HG02981 (cell line): ENCODE measurements around the gene NSD1.
"Not testable (repeated sequence)": the region's sequence is repeated elsewhere in the genome, so short reads cannot be mapped to it uniquely, and the experiment has no call there.

Source experiments
- ATAC-seq: cut with Tn5 transposase; IDR thresholded peaks from one replicate; pipeline ENCODE4 v1.9.1; 2021; ENCODE audit warnings: mild to moderate bottlenecking, moderate library complexity; ENCODE audit not compliant: unreplicated experiment

NSD1 gene

GRCh38 chr5:177124486-177124991 is 9.0 kb upstream of the NSD1 start:
- no peak for ATAC-seq

DNA sequence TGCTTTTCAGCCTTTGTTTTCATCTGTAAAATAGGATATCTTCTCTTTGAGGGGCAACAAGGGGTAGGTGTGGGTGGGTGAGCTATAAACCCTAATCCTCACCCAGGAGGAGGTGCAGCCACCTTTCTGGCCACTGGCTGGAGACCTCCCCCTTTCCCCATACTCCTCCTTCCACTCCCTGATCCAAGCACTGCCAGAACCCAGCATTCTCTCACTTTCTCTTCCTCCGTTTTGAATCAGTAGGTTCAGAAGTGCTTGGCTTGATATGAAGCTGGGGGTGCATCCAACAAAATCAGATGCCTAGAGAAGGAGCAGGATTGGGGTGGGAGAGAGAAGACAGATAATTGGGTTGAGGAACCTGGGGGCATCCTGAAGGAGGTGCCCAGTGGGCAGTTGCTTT is 6.8 kb upstream of the NSD1 start:
- no peak for ATAC-seq

DNA sequence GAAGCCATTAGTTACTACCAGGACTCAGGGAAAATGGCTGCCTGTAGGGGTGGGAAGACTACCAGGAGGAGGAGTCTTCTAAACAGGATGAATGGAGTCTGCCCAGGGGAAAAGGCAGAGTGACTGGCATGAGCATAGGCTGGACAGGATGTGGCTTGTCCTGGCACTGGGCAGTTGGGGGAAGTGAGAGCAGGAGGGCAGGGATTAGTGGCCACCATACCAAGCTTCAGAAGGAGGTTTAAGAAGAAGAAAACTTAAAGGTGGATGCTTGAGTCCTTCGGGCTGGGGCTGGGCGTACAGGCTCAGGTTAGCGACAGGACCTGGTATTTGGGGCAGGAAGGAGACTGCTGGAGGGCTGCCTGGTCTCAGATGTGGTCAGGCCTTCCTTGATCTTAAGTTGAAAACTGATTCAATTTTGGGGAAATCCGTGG is 5.0 kb upstream of the NSD1 start:
- ATAC-seq, result no peak

GRCh38 chr5:177130211-177131018 is 3.2 kb upstream of the NSD1 start:
- ATAC-seq, result no peak

- no peak for ATAC-seq
Measured at GRCh38 chr5:177131019-177131320, 2.6 kb upstream of the NSD1 start.

DNA sequence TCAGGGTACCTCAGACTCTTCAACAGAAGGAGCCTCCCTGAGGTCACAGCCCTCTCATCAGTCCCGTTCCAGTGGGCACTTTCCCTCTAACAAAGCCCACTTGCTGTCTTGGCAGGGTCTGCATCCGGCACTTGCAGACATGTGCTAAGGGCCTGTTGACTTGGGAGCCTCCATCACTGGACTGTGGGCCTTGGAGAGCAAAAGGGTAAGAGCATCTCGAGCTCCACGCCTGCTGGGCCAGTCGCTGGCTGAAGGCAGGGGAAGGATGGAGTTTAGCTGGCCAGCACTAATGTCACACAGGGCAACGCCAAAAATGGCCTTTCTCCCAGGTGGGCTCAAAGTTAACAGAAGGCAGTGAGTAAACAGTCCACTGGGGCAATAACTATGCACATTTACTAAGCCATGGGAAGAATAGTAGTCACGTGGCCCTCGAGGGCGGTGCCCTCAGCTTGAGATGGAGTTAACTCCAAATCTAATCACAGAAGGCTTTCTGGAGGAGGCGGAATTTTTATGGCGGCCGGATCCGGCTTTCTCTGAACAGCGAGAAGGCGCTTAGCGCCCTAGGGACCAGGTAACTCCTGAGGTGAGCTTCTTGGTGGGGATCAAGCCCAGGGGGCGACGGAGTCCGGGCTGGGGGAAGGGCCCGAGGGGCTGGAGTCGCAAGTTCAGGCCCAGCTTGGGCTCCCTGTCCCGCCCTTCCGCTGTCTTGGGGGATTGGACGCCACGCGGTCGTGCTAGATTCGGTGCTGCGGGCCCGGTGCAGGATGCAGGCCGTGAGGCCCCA is 2.0 kb upstream of the NSD1 start:
- no peak for ATAC-seq

- peak; percentile 7 for ATAC-seq
Measured at GRCh38 chr5:177132136-177133095, 1.2 kb upstream of the NSD1 start.

DNA sequence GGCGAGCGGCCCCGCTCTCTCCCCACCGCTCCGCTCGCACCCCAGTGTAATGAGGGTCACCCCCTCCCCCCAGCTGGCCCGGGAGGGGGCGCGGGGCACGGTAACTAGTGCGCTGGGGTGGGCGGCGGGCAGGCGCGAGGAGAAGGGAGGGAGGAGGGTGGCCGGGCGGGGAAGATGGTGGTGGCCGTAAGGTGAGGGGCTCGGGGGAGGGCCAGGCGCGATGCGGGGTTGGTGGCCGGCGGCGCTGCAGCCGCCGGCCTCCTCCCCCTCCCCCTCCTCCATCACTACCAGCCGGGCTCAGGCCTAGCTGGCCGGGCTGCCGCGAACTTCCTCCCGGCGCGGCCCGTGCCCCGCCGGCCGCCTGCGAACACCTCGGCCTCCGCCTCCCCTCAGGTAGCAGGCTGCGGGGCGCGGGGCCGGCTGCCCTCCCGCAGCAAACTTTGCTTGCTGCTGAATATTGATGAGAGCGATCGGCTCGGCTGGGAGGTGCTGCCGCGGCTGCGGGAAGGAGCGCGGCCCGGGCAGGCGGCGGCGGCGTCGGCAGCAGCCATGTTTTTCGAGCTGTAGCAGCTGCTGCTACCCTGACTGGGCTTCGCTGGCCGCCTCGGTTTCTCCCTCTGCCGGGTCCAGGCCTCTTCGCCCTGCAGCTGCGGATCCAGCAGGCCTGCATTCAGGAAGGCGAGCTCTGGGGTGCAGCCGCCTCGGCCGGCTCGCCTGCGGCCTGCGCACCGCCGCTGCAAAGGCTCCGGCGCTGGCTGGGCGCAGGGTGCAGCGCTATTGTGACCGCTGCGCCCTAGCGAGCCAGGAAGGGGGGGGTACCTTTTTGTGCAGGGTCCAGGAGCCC is 502 bp downstream of the NSD1 start:
- peak; percentile 21 for ATAC-seq

DNA sequence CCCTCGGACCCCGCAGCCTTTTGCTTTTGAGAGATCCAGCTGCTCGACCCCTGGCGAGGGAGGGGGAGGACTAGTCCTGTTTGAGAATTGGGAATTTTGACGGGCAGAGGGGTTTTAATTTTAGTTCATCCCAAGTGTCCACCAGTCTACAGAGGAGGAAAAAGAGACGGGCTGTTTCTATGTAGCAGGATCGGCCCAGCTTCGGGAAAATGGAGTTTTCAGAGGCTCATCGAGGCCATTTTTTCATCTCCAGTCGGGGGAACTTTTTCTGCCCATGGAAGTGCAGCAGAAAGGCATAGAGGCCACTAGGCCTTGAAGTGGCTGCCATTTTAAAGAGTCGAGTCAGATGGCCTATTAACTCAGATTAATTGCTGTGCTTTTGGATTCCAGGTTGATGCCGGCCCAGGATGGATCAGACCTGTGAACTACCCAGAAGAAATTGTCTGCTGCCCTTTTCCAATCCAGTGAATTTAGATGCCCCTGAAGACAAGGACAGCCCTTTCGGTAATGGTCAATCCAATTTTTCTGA is 1.2 kb downstream of the NSD1 start:
- ATAC-seq, result no peak

DNA sequence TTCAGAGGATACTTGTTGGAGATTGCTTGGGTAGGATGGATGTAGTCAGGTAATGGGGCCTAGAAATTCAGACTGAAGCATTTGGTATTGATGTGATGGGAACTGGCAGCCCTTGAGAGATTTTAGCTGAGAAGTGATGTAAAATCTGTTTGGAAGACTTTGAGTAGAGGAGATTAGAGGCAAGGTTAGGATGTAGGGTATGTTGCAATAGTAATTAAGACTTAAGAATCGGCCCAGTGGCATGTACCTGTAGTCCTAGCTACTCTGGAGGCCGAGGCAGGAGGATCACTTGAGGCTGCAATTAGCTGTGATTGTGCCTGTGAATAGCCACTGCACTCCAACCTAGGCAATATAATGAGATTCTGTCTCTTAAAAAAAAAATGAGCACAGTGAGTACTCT is 6.7 kb downstream of the NSD1 start:
- ATAC-seq, result no peak

GRCh38 chr5:177141496-177141895 is 7.9 kb downstream of the NSD1 start:
- no peak for ATAC-seq

DNA sequence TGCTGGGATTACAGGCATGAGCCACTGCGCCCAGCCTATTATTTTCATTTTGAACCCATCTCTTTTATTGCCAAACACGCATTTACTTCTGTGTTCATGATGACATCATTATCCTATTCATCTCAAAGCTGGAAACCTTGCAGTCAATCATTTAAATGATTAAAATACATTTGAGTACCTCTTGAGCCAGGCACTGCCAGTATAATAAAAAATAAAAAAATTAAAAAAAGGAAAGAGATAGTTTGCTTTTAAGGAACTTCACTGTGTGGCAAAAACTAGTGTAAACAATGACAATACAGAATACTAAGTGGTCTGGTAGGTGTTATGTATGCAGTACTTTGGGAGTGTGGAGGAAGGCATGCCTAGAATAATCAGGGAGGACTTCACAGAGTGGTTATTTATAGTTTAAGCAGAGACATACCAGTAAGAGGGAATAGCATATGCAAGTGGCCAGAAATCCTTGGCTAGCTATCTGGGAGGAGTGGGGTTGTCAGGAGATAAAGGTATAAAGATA is 8.6 kb downstream of the NSD1 start:
- ATAC-seq, result no peak

DNA sequence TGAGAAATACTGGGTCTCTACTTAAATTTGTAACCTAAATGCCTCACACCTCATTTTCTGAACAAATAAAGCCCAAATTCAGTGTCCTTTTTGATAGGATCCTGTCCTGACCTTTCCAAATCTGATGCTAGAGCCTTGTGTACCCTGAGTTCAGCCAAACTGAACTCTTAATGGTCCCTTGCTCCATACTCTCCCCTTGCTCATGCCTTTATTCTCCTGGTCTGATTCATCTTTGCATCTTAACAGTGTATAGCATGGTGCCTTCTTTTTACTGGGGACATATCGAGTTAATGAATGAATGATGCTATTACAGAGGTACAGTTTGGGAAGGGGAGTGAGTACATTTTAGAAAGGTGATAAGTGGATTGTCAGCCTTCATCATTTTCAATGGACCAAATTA is 9.2 kb downstream of the NSD1 start:
- ATAC-seq, result no peak

- no peak for ATAC-seq
Measured at GRCh38 chr5:177146891-177147638, 13.5 kb downstream of the NSD1 start.

DNA sequence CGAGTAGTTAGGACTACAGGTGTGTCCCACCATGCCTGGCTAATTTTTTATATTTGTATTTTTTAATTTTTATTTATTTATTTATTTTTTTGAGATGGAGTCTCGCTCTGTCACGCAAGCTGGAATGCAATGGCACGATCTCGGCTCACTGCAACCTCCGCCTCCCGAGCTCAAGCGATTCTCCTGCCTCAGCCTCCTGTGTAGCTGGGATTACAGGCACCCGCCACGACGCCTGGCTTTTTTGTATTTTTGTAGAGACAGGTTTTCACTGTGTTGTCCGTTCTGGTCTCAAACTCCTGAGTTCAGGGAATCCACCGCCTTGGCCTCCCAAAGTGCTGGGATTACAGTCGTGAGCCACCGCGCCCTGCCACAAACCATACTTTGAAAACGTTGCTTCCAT is 16.5 kb downstream of the NSD1 start:
- ATAC-seq, result not testable (repeated sequence)

- ATAC-seq, result no peak
Measured at GRCh38 chr5:177154003-177154643, 20.6 kb downstream of the NSD1 start.

DNA sequence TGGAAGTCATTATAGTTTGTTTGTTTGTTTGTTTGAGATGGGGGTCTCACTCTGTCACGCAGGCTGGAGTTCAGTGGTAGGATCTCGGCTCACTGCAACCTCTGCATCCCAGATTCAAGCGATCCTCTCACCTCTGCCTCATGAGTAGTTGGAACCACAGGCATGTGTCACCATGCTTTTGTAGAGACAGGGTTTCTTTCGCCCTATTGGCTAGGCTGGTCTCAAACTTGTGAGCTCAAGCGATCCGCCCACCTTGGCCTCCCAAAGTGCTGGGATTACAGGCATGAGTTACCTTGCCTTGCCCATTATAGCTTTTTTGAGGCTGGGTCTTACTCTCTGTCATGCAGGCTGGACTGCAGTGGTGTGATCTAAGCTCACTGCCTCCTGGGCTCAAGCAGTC is 28.8 kb downstream of the NSD1 start:
- ATAC-seq, result no peak

DNA sequence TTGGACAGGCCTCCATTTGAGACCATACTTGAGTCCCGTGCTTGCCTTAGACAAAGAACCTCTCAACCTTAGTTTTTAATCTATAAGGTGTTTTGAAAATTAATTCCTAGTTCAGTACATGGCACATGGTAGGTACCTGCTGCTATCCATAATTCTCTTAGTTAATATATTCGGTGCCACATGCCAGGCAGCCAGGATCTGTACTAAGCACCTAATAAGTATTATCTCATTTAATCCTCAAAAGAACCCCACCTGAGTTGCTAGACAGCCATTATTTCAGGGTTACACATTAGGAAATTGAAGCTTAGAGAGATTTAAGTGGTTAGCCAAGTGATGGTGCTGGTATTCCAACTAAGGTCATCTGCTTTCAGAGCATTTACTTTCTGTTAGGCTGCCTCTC is 29.9 kb downstream of the NSD1 start:
- no peak for ATAC-seq

GRCh38 chr5:177169271-177169670 is 35.7 kb downstream of the NSD1 start:
- no peak for ATAC-seq
